Calu3 (cell line): Measurements from ENCODE around the gene MRC1. TPM values are rescaled to one million over a fixed set of nuclear protein-coding genes. Genes with fewer than 3 reads are reported as not detected.

Experiments used
- BruUV-seq: library from RNA; stranded (reverse); fragments of 400-500 nt; replicated peaks from 2 replicates; lab custom pipeline; 2021; lab: Mats Ljungman, UMichigan
- CTCF ChIA-PET: fragments of 300-600 bp; sonication (Branson Sonifier 250); formaldehyde crosslinking; loops from one replicate; lab custom pipeline; 2022; ENCODE audit warnings: antibody characterized with exemption; lab: Charles Lee
- DNase-seq: peaks from one replicate; pipeline ENCODE4 v3.0.0; 2022
- H3K27ac Mint-ChIP-seq: one replicate; pipeline ENCODE4 v1.8.0; 2022; ENCODE audit warnings: mixed read lengths; ENCODE audit not compliant: unreplicated experiment
- H3K27me3 Mint-ChIP-seq: one replicate; pipeline ENCODE4 v1.8.0; 2022; ENCODE audit warnings: mixed read lengths; ENCODE audit not compliant: unreplicated experiment
- H3K36me3 Mint-ChIP-seq: one replicate; pipeline ENCODE4 v1.8.0; 2022; ENCODE audit warnings: mild to moderate bottlenecking, moderate library complexity, mixed read lengths; ENCODE audit not compliant: insufficient read depth, unreplicated experiment
- H3K4me1 Mint-ChIP-seq: one replicate; pipeline ENCODE4 v1.8.0; 2022; ENCODE audit warnings: mild to moderate bottlenecking, low read depth, mixed read lengths; ENCODE audit not compliant: unreplicated experiment
- H3K4me3 Mint-ChIP-seq: one replicate; pipeline ENCODE4 v1.8.0; 2022; ENCODE audit warnings: mild to moderate bottlenecking, low read depth, moderate library complexity, mixed read lengths; ENCODE audit not compliant: unreplicated experiment
- H3K9me3 Mint-ChIP-seq: one replicate; pipeline ENCODE4 v1.8.0; 2022; ENCODE audit warnings: low read depth, mixed read lengths; ENCODE audit not compliant: unreplicated experiment
- intact Hi-C: fragments of 100-400 bp; cut with micrococcal nuclease; formaldehyde crosslinking; loops from one replicate; pipeline ENCODE4 v1.10.0; 2022; ENCODE audit not compliant: unreplicated experiment
- total RNA-seq: library from RNA; stranded (reverse); gene quantifications from 2 replicates; pipeline ENCODE4 v1.2.3, GENCODE V29; 2022
- TF ChIP-seq, protein P1 (sequence below): fragments of 200-600 bp; IDR thresholded peaks from one replicate; pipeline ENCODE4 v1.8.0; 2022; ENCODE audit warnings: antibody characterized with exemption; ENCODE audit not compliant: unreplicated experiment

Gene MRC1
- total RNA-seq, 1 experiment from 2014 or later: 0.09 TPM

DNA sequence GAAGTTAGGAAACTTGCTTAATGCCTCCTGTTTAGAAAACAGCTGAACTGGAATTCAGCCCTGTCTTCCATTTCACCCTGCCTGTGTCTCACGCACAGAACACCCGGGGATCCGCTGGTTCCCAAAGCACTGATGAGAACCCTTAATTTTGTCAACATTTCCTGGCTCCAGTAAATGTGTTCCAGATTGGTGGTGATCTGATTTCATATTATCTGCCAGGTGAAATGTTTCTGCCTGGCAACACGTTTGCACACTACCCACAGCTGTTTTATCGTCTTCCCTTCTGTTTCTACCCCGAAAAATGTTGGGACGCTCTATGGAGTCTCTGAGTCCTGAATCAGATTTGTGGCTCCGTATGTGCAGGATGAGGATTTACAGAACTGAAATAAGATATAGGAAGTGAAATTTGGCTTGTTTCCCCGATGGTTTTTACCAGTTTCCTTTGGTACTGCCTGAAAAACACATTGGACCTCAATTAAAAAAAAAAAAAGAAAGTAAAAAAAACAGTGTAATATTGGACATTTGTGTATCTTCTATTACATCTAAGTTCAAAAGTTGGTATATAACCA is 29.0 kb downstream of the MRC1 start:
- Mint-ChIP-seq H3K27ac (no peak overlapping the region), H3K4me3 (no peak overlapping the region), H3K27me3 (peaks cover 12% of the 10 kb centered on the region), H3K9me3 (no peaks in the 10 kb centered on the region), H3K4me1 (peaks cover 16% of the 10 kb centered on the region), H3K36me3 (no peaks in the 10 kb centered on the region)
- BruUV-seq: no TSS peak
- CTCF ChIA-PET: no interaction called here
- no peak for DNase-seq
- intact Hi-C loops: no loop called here
- TF ChIP-seq, protein P1, sequence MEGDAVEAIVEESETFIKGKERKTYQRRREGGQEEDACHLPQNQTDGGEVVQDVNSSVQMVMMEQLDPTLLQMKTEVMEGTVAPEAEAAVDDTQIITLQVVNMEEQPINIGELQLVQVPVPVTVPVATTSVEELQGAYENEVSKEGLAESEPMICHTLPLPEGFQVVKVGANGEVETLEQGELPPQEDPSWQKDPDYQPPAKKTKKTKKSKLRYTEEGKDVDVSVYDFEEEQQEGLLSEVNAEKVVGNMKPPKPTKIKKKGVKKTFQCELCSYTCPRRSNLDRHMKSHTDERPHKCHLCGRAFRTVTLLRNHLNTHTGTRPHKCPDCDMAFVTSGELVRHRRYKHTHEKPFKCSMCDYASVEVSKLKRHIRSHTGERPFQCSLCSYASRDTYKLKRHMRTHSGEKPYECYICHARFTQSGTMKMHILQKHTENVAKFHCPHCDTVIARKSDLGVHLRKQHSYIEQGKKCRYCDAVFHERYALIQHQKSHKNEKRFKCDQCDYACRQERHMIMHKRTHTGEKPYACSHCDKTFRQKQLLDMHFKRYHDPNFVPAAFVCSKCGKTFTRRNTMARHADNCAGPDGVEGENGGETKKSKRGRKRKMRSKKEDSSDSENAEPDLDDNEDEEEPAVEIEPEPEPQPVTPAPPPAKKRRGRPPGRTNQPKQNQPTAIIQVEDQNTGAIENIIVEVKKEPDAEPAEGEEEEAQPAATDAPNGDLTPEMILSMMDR: no peak

DNA sequence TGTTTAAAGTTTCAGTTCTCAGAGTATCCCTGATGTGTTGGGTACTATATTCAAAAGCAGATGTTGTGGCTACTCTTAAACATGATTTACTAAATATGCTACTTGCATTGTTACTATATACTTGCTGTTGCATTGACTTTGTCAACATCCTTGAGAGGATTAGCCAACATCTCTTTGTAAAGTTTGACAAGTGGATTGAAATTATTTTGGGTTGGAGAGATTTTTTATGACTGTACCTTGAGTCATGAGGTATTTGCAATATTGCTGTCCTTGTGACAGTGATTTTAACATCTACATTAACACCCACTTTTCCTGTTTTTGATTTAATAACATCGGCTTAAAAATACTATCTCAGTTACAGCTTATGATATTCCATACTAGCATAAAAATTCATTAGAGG is 31.9 kb downstream of the MRC1 start:
- Mint-ChIP-seq H3K27me3 (peaks cover 12% of the 10 kb centered on the region), H3K27ac (no peak overlapping the region), H3K4me1 (peaks cover 11% of the 10 kb centered on the region), H3K4me3 (no peak overlapping the region), H3K36me3 (no peaks in the 10 kb centered on the region), H3K9me3 (no peaks in the 10 kb centered on the region)
- no TSS peak for BruUV-seq
- TF ChIP-seq, protein P1: no peak
- intact Hi-C loops: no loop called here
- no peak for DNase-seq
- CTCF ChIA-PET: no interaction called here

DNA sequence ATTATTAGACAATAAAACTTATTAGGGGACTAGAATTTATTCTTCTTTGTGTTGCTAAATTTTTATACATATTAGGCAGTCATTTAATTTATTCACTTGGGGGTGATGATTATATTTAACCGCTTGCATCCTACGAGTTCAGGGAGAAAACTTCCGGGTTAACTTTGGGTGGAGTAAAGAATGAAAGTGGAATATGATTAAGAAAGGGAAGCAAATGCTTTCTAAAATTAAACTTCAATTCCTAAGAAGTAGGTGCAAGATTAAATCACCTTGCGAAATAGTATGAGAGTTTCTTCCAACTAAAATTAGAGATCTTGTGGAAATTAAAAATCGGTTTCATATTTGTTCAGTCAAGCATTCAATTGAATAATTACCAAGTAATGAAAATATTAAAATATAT is 33.5 kb downstream of the MRC1 start:
- Mint-ChIP-seq H3K9me3 (no peaks in the 10 kb centered on the region), H3K36me3 (no peaks in the 10 kb centered on the region), H3K27ac (no peak overlapping the region), H3K4me1 (no peaks in the 10 kb centered on the region), H3K27me3 (peaks cover 21% of the 10 kb centered on the region), H3K4me3 (no peak overlapping the region)
- BruUV-seq: no TSS peak
- CTCF ChIA-PET: no interaction called here
- intact Hi-C loops: no loop called here
- DNase-seq: no peak
- TF ChIP-seq, protein P1: no peak

DNA sequence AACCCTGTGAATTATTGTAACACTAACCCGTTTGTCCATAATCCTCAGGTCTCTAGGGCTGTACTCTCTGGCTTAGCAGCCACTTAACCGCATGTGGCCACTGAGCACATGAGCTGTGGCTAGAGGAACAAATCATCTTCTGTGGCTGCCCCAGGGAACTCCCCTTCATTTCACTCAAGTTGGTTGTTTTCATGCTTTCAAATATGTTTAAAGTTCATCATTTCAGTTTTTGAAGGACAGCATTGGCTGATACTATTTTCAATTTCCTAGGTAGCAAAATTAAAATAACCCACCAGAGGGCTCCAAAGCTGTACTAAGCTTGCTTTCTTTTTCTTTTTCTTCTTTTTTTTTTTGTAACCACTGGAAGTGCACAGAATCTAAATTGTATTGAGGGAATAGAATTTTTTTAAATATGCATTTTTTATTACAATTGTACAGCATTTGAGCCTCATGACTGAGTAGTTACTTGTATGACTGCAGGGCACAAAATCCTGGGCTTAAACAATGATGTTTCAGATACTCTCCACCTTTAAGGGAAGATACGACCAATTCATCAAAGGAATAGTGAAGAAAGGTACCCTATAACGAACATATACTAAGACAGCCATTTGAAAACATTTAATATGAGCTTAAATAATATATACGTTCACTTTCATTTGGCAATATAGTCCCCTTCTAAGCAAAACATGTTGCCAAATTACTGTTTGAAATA is 38.6 kb downstream of the MRC1 start:
- H3K4me3 Mint-ChIP-seq: no peak overlapping the region
- TF ChIP-seq, protein P1: peak; percentile 24
- peaks cover 23% of the 10 kb centered on the region for H3K27me3 Mint-ChIP-seq
- H3K9me3 Mint-ChIP-seq: no peaks in the 10 kb centered on the region
- DNase-seq: no peak
- no peaks in the 10 kb centered on the region for H3K36me3 Mint-ChIP-seq
- H3K4me1 Mint-ChIP-seq: no peaks in the 10 kb centered on the region
- H3K27ac Mint-ChIP-seq: no peak overlapping the region
- BruUV-seq: no TSS peak
- CTCF ChIA-PET: interaction anchor here (0.6 to 1.8 kb wide), 4 partner anchors 9 to 369 kb away, joined by 3 to 4 read pairs (median 3); no protein-coding TSS in a partner anchor
- intact Hi-C loops: loop anchor here (1.0 to 2.0 kb wide), 2 partner anchors 257 to 369 kb away; no protein-coding TSS in a partner anchor
